Subcutaneous preadipocyte (primary cell): ENCODE results near the gene SLITRK5. TPM values are rescaled to one million over a fixed set of nuclear protein-coding genes. Genes with fewer than 3 reads are reported as not detected.

Experiments used
- total RNA-seq: library from RNA; depleted of rRNA; stranded (reverse); fragments of >200 nt; gene quantifications from 2 replicates; pipeline ENCODE4 v1.2.3, GENCODE V29; 2012

Gene SLITRK5, protein sequence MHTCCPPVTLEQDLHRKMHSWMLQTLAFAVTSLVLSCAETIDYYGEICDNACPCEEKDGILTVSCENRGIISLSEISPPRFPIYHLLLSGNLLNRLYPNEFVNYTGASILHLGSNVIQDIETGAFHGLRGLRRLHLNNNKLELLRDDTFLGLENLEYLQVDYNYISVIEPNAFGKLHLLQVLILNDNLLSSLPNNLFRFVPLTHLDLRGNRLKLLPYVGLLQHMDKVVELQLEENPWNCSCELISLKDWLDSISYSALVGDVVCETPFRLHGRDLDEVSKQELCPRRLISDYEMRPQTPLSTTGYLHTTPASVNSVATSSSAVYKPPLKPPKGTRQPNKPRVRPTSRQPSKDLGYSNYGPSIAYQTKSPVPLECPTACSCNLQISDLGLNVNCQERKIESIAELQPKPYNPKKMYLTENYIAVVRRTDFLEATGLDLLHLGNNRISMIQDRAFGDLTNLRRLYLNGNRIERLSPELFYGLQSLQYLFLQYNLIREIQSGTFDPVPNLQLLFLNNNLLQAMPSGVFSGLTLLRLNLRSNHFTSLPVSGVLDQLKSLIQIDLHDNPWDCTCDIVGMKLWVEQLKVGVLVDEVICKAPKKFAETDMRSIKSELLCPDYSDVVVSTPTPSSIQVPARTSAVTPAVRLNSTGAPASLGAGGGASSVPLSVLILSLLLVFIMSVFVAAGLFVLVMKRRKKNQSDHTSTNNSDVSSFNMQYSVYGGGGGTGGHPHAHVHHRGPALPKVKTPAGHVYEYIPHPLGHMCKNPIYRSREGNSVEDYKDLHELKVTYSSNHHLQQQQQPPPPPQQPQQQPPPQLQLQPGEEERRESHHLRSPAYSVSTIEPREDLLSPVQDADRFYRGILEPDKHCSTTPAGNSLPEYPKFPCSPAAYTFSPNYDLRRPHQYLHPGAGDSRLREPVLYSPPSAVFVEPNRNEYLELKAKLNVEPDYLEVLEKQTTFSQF
- not detected in 2 replicates for total RNA-seq

DNA sequence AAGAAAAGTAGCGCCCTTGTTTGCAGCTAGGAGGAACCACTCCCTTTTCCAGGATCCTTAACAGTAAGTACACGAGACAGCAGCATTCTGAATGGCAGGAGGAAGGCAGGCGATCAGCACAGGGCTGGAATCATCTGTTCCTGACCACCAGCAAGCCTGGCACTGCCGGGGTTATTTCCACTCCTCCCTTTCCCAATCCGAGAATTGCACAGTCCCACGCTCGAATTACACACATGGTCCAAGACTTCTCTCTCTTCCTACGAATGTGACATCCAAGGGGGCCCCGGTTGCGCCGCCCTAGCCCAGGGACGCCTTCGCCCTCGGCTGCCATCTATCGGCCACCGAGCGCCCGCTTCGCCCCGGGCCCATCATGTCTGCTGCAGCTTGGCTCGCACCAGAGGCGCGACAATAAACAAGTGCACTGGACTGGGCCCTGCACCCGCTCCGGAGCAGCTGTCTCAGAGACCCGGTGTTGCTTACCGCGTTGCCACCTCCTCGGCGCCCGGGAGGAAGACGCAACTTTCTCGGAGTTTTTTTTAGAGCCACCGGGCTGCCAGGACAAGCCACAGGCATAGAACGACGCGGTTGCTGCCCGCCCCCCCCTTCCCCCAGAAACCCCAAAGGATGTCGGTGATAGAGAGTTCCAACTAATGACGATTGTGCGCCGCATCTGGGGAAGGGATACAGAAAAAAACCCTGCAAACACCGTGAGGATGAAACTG is at the start of gene SLITRK5:
TSS of gene SLITRK5 (plus strand) at position 341 of the 722 bp plus-strand sequence. CDS start 4,018 bp downstream, outside the sequence.

